ENCODE results near the gene LNPEP. TPM values are rescaled to one million over a fixed set of nuclear protein-coding genes. Genes with fewer than 3 reads are reported as not detected.

Gene LNPEP
- total and polyA plus RNA-seq, 10 of the 15 experiments (the other 5 are each of a cell fraction or from before 2014, with no cell fraction given) = 5.6 to 54.9 (median 25.0) TPM

DNA sequence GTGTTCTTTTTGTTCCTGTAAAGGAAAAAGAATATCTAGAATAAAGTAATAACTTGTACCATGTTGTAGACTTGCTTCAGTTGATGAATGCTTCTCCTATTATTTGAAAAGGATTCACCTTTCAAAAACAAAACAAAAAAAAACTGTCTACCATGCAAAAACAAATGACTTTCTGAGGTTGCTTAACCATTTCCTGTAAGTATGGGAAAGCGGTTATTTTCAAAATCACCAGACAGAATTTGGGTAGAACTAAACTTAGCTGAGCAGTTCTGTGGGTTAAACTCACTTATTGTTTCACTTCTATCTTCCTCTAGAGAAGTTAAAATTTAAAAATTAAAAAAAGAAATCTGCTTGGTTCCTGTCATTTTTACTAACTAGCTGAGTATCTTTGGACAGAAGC, 25.2 kb downstream of the LNPEP start (continued):
- TF ChIP-seq MEF2B (IDR thresholded peaks at IDR 0.05; ENCODE audit: partially characterized antibody, poor library complexity, severe bottlenecking) = peak; percentile 44
- no peak for TF ChIP-seq YY1 (IDR thresholded peaks at IDR 0.05; ENCODE audit: low read depth, low read length)
- TF ChIP-seq IRF4 (IDR thresholded peaks at IDR 0.05; ENCODE audit: low read depth, low read length) = no peak
- TF ChIP-seq, protein P1, sequence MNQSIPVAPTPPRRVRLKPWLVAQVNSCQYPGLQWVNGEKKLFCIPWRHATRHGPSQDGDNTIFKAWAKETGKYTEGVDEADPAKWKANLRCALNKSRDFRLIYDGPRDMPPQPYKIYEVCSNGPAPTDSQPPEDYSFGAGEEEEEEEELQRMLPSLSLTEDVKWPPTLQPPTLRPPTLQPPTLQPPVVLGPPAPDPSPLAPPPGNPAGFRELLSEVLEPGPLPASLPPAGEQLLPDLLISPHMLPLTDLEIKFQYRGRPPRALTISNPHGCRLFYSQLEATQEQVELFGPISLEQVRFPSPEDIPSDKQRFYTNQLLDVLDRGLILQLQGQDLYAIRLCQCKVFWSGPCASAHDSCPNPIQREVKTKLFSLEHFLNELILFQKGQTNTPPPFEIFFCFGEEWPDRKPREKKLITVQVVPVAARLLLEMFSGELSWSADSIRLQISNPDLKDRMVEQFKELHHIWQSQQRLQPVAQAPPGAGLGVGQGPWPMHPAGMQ (IDR thresholded peaks at IDR 0.05; ENCODE audit: borderline replicate concordance) = no peak
- TF ChIP-seq, protein P2, sequence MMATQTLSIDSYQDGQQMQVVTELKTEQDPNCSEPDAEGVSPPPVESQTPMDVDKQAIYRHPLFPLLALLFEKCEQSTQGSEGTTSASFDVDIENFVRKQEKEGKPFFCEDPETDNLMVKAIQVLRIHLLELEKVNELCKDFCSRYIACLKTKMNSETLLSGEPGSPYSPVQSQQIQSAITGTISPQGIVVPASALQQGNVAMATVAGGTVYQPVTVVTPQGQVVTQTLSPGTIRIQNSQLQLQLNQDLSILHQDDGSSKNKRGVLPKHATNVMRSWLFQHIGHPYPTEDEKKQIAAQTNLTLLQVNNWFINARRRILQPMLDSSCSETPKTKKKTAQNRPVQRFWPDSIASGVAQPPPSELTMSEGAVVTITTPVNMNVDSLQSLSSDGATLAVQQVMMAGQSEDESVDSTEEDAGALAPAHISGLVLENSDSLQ (IDR thresholded peaks at IDR 0.05) = no peak; the same call in 1 of the 2 replicates
- TF ChIP-seq EED (IDR thresholded peaks at IDR 0.05; ENCODE audit: low read depth) = no peak
- TF ChIP-seq, protein P3, sequence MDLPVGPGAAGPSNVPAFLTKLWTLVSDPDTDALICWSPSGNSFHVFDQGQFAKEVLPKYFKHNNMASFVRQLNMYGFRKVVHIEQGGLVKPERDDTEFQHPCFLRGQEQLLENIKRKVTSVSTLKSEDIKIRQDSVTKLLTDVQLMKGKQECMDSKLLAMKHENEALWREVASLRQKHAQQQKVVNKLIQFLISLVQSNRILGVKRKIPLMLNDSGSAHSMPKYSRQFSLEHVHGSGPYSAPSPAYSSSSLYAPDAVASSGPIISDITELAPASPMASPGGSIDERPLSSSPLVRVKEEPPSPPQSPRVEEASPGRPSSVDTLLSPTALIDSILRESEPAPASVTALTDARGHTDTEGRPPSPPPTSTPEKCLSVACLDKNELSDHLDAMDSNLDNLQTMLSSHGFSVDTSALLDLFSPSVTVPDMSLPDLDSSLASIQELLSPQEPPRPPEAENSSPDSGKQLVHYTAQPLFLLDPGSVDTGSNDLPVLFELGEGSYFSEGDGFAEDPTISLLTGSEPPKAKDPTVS (IDR thresholded peaks at IDR 0.05; ENCODE audit: low read depth, low read length) = no peak
- peak; percentile 90; the same call in 1 of the 2 replicates for TF ChIP-seq MTA3 (IDR thresholded peaks at IDR 0.05; ENCODE audit: borderline replicate concordance, low read length)
- no peak for TF ChIP-seq WRNIP1 (IDR thresholded peaks at IDR 0.05; ENCODE audit: borderline replicate concordance, low read depth, low read length)
- TF ChIP-seq, protein P4, sequence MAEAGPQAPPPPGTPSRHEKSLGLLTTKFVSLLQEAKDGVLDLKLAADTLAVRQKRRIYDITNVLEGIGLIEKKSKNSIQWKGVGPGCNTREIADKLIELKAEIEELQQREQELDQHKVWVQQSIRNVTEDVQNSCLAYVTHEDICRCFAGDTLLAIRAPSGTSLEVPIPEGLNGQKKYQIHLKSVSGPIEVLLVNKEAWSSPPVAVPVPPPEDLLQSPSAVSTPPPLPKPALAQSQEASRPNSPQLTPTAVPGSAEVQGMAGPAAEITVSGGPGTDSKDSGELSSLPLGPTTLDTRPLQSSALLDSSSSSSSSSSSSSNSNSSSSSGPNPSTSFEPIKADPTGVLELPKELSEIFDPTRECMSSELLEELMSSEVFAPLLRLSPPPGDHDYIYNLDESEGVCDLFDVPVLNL (IDR thresholded peaks at IDR 0.05; ENCODE audit: low read depth, low read length) = peak; percentile 93
- peak; percentile 34; the same call in 1 of the 2 replicates for TF ChIP-seq CREM (IDR thresholded peaks at IDR 0.05; ENCODE audit: low read depth)
- TF ChIP-seq BCL11A (IDR thresholded peaks at IDR 0.05; ENCODE audit: low read depth, low read length) = peak; percentile 47; the same call in 1 of the 2 replicates
- no peak for TF ChIP-seq NRF1 (conservative IDR thresholded peaks at IDR 0.05; ENCODE audit: low read depth, low read length)
- TF ChIP-seq, protein P5, sequence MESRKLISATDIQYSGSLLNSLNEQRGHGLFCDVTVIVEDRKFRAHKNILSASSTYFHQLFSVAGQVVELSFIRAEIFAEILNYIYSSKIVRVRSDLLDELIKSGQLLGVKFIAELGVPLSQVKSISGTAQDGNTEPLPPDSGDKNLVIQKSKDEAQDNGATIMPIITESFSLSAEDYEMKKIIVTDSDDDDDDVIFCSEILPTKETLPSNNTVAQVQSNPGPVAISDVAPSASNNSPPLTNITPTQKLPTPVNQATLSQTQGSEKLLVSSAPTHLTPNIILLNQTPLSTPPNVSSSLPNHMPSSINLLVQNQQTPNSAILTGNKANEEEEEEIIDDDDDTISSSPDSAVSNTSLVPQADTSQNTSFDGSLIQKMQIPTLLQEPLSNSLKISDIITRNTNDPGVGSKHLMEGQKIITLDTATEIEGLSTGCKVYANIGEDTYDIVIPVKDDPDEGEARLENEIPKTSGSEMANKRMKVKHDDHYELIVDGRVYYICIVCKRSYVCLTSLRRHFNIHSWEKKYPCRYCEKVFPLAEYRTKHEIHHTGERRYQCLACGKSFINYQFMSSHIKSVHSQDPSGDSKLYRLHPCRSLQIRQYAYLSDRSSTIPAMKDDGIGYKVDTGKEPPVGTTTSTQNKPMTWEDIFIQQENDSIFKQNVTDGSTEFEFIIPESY (IDR thresholded peaks at IDR 0.05) = no peak
- TF ChIP-seq, protein P6, sequence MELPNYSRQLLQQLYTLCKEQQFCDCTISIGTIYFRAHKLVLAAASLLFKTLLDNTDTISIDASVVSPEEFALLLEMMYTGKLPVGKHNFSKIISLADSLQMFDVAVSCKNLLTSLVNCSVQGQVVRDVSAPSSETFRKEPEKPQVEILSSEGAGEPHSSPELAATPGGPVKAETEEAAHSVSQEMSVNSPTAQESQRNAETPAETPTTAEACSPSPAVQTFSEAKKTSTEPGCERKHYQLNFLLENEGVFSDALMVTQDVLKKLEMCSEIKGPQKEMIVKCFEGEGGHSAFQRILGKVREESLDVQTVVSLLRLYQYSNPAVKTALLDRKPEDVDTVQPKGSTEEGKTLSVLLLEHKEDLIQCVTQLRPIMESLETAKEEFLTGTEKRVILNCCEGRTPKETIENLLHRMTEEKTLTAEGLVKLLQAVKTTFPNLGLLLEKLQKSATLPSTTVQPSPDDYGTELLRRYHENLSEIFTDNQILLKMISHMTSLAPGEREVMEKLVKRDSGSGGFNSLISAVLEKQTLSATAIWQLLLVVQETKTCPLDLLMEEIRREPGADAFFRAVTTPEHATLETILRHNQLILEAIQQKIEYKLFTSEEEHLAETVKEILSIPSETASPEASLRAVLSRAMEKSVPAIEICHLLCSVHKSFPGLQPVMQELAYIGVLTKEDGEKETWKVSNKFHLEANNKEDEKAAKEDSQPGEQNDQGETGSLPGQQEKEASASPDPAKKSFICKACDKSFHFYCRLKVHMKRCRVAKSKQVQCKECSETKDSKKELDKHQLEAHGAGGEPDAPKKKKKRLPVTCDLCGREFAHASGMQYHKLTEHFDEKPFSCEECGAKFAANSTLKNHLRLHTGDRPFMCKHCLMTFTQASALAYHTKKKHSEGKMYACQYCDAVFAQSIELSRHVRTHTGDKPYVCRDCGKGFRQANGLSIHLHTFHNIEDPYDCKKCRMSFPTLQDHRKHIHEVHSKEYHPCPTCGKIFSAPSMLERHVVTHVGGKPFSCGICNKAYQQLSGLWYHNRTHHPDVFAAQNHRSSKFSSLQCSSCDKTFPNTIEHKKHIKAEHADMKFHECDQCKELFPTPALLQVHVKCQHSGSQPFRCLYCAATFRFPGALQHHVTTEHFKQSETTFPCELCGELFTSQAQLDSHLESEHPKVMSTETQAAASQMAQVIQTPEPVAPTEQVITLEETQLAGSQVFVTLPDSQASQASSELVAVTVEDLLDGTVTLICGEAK (IDR thresholded peaks at IDR 0.05; ENCODE audit: borderline replicate concordance) = peak; percentile 58; the same call in 1 of the 2 replicates
- TF ChIP-seq ATF7 (IDR thresholded peaks at IDR 0.05; ENCODE audit: low read depth) = peak; percentile 69
- TF ChIP-seq EZH2 (IDR thresholded peaks at IDR 0.05; ENCODE audit: borderline replicate concordance, control insufficient read depth, low read depth, low read length) = no peak
- TF ChIP-seq PAX8 (IDR thresholded peaks at IDR 0.05) = no peak
- TF ChIP-seq FOS (IDR thresholded peaks at IDR 0.05; ENCODE audit: borderline replicate concordance, extremely low read depth, insufficient read length) = no peak
- TF ChIP-seq ZNF24 (IDR thresholded peaks at IDR 0.05) = peak; percentile 39; the same call in 1 of the 2 replicates

Measured in GM12878 (cell line).